ACC112 (cell line): ENCODE measurements around the gene MMP3.

Experiments
- H2AFZ ChIP-seq: fragments of 200-600 bp; sonication (generic); one replicate; pipeline ENCODE4 v1.6.0; 2017; ENCODE audit warnings: antibody characterized with exemption, low read length; ENCODE audit not compliant: unreplicated experiment
- H3K27ac ChIP-seq: fragments of 200-600 bp; sonication (generic); 2 replicates; pipeline ENCODE4 v1.5.1; 2014; ENCODE audit warnings: low read depth, mild to moderate bottlenecking, antibody characterized with exemption, low read length, moderate library complexity
- H3K27me3 ChIP-seq: fragments of 200-600 bp; sonication (generic); 2 replicates; pipeline ENCODE4 v1.6.1; 2014; ENCODE audit warnings: mild to moderate bottlenecking, antibody characterized with exemption, low read length, moderate library complexity, mixed read lengths; ENCODE audit not compliant: insufficient read depth
- H3K36me3 ChIP-seq: fragments of 200-600 bp; sonication (generic); 2 replicates; pipeline ENCODE4 v1.6.1; 2016; ENCODE audit warnings: mild to moderate bottlenecking, antibody characterized with exemption, low read length, moderate library complexity, mixed read lengths; ENCODE audit not compliant: insufficient read depth
- H3K4me1 ChIP-seq: fragments of 200-600 bp; sonication (generic); one replicate; pipeline ENCODE4 v1.6.1; 2016; ENCODE audit warnings: low read length, mixed read lengths; ENCODE audit not compliant: insufficient read depth, unreplicated experiment, control insufficient read depth
- H3K4me3 ChIP-seq: fragments of 200-600 bp; sonication (generic); 2 replicates; pipeline ENCODE4 v1.5.1; 2014; ENCODE audit warnings: mild to moderate bottlenecking, low read depth, low read length
- H3K79me2 ChIP-seq: fragments of 200-600 bp; sonication (generic); one replicate; pipeline ENCODE4 v1.6.0; 2016; ENCODE audit warnings: low read length; ENCODE audit not compliant: control insufficient read depth, unreplicated experiment, insufficient read depth

MMP3 gene

GRCh38 chr11:102809971-102810370 lies 33.4 kb downstream of the MMP3 start:
- no peak overlapping the region for H3K27ac ChIP-seq

GRCh38 chr11:102807921-102808320 lies 35.5 kb downstream of the MMP3 start:
- Histone ChIP-seq H2AFZ (no peak overlapping the region), H3K36me3 (no peaks in the 10 kb centered on the region), H3K27ac (no peak overlapping the region), H3K4me3 (no peak overlapping the region), H3K79me2 (no peaks in the 10 kb centered on the region), H3K4me1 (no peaks in the 10 kb centered on the region), H3K27me3 (0 out of 2 replicates have a peak, but pooled peaks cover 3% of the 10 kb centered on the region)

More at GRCh38 chr11:102809971-102810370, 33.4 kb downstream of the MMP3 start:
- H2AFZ ChIP-seq = no peak overlapping the region
- no peaks in the 10 kb centered on the region for H3K4me1 ChIP-seq
- H3K79me2 ChIP-seq = no peaks in the 10 kb centered on the region
- H3K4me3 ChIP-seq = no peak overlapping the region
- H3K27me3 ChIP-seq = 0 out of 2 replicates have a peak, but pooled peaks cover 3% of the 10 kb centered on the region
- H3K36me3 ChIP-seq = no peaks in the 10 kb centered on the region

GRCh38 chr11:102806296-102806695 lies 37.1 kb downstream of the MMP3 start:
- Histone ChIP-seq H3K36me3 (no peaks in the 10 kb centered on the region), H3K27me3 (0 out of 2 replicates have a peak, but pooled peaks cover 3% of the 10 kb centered on the region), H3K4me1 (peaks cover 5% of the 10 kb centered on the region), H3K79me2 (no peaks in the 10 kb centered on the region), H3K4me3 (no peak overlapping the region), H2AFZ (no peak overlapping the region), H3K27ac (no peak overlapping the region)

- Histone ChIP-seq H3K79me2 (no peaks in the 10 kb centered on the region), H3K4me1 (peaks cover 24% of the 10 kb centered on the region), H3K36me3 (no peaks in the 10 kb centered on the region), H3K4me3 (no peak overlapping the region), H2AFZ (no peak overlapping the region), H3K27me3 (no peaks in the 10 kb centered on the region), H3K27ac (peak overlapping the region; percentile 27; the same call in 1 of the 2 replicates)
These were observed 41.1 kb downstream of the MMP3 start for GRCh38 chr11:102802341-102802740.

- Histone ChIP-seq H3K4me3 (no peak overlapping the region), H2AFZ (no peak overlapping the region), H3K27me3 (no peaks in the 10 kb centered on the region), H3K27ac (peak overlapping the region; percentile 71; the same call in 1 of the 2 replicates), H3K4me1 (peaks cover 24% of the 10 kb centered on the region), H3K36me3 (no peaks in the 10 kb centered on the region), H3K79me2 (no peaks in the 10 kb centered on the region)
These were observed 42.6 kb downstream of the MMP3 start for GRCh38 chr11:102800767-102801166.

- Histone ChIP-seq H3K27ac (peak overlapping the region; percentile 71), H3K4me1 (peaks cover 24% of the 10 kb centered on the region), H2AFZ (no peak overlapping the region), H3K79me2 (no peaks in the 10 kb centered on the region), H3K36me3 (no peaks in the 10 kb centered on the region), H3K4me3 (no peak overlapping the region), H3K27me3 (no peaks in the 10 kb centered on the region)
These were observed 43.6 kb downstream of the MMP3 start for GRCh38 chr11:102799681-102800340.

- Histone ChIP-seq H2AFZ (no peak within 1 kb of the TSS), H3K79me2 (no peaks in the 10 kb centered on the region), H3K27me3 (no peaks in the 10 kb centered on the region), H3K4me3 (no peak within 1 kb of the TSS), H3K36me3 (no peaks in the 10 kb centered on the region), H3K4me1 (peaks cover 24% of the 10 kb centered on the region), H3K27ac (peak within 1 kb of the TSS; percentile 71; the same call in 1 of the 2 replicates)
These were observed 45.2 kb downstream of the MMP3 start, which contains the start of gene MMP1 for GRCh38 chr11:102798012-102798746. MMP1 (minus strand) TSS chr11:102798160; CDS start chr11:102798092, 68 bp downstream.

GRCh38 chr11:102794382-102794781 lies 49.0 kb downstream of the MMP3 start:
- Histone ChIP-seq H3K36me3 (no peaks in the 10 kb centered on the region), H3K4me1 (peaks cover 13% of the 10 kb centered on the region), H2AFZ (no peak overlapping the region), H3K27ac (no peak overlapping the region), H3K79me2 (no peaks in the 10 kb centered on the region), H3K27me3 (no peaks in the 10 kb centered on the region), H3K4me3 (no peak overlapping the region)

GRCh38 chr11:102793677-102794290 lies 49.6 kb downstream of the MMP3 start:
- Histone ChIP-seq H2AFZ (no peak overlapping the region), H3K27ac (no peak overlapping the region), H3K79me2 (no peaks in the 10 kb centered on the region), H3K27me3 (no peaks in the 10 kb centered on the region), H3K36me3 (no peaks in the 10 kb centered on the region), H3K4me3 (no peak overlapping the region), H3K4me1 (peaks cover 10% of the 10 kb centered on the region)

GRCh38 chr11:102792604-102793003 lies 50.8 kb downstream of the MMP3 start:
- H3K27ac ChIP-seq = no peak overlapping the region
- no peak overlapping the region for H3K4me3 ChIP-seq
- H2AFZ ChIP-seq = no peak overlapping the region
- H3K36me3 ChIP-seq = no peaks in the 10 kb centered on the region
- no peaks in the 10 kb centered on the region for H3K79me2 ChIP-seq
- H3K27me3 ChIP-seq = no peaks in the 10 kb centered on the region
- peaks cover under 1% of the 10 kb centered on the region for H3K4me1 ChIP-seq
